Peyer's patch (tissue), 4 donors: Measurements from ENCODE around the gene NOS3.

Experiments used
- POLR2A ChIP-seq, 2 donors: fragments of 450-650 bp; IDR thresholded peaks; one replicate each; pipeline ENCODE4 v1.5.1; 2017; ENCODE audit warnings: antibody characterized with exemption in 2 of 2, mild to moderate bottlenecking in 2 of 2, moderate library complexity in 2 of 2
- TF ChIP-seq, protein P1 (sequence below), 6 experiments: fragments of 450-650 bp in 4 of 6; fragments of 200-600 bp in 2 of 6; sonication (generic) in 1 of 6; IDR thresholded peaks; one replicate each; pipeline ENCODE4 v1.5.1; 2017 to 2019; ENCODE audit warnings: antibody characterized with exemption in 6 of 6, mild to moderate bottlenecking in 3 of 6, moderate library complexity in 1 of 6

- TF ChIP-seq, protein P1, sequence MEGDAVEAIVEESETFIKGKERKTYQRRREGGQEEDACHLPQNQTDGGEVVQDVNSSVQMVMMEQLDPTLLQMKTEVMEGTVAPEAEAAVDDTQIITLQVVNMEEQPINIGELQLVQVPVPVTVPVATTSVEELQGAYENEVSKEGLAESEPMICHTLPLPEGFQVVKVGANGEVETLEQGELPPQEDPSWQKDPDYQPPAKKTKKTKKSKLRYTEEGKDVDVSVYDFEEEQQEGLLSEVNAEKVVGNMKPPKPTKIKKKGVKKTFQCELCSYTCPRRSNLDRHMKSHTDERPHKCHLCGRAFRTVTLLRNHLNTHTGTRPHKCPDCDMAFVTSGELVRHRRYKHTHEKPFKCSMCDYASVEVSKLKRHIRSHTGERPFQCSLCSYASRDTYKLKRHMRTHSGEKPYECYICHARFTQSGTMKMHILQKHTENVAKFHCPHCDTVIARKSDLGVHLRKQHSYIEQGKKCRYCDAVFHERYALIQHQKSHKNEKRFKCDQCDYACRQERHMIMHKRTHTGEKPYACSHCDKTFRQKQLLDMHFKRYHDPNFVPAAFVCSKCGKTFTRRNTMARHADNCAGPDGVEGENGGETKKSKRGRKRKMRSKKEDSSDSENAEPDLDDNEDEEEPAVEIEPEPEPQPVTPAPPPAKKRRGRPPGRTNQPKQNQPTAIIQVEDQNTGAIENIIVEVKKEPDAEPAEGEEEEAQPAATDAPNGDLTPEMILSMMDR (IDR thresholded peaks at IDR 0.05): no peak
- TF ChIP-seq POLR2A (IDR thresholded peaks at IDR 0.05): no peak
Observed at GRCh38 chr7:150958597-150958996, 32.2 kb upstream of the NOS3 start.
